Bronchial epithelial cell (primary cell): Measurements from ENCODE around the gene HNRNPA3. TPM values are rescaled to one million over a fixed set of nuclear protein-coding genes. Genes with fewer than 3 reads are reported as not detected.

Experiments
- DNase-seq: peaks from one replicate; pipeline ENCODE4 v3.0.0-alpha.2; 2010; ENCODE audit warnings: low read depth
- FAIRE-seq: peaks from 2 replicates; lab custom pipeline; 2011; peaks lifted over from hg19 to GRCh38; lab: Jason Lieb, UNC
- H3K27me3 ChIP-seq: 2 replicates; pipeline ENCODE4 v1.5.1; 2011; ENCODE audit warnings: low read length; ENCODE audit not compliant: control insufficient read depth, insufficient read depth
- H3K36me3 ChIP-seq: 2 replicates; pipeline ENCODE4 v1.5.1; 2011; ENCODE audit warnings: low read length; ENCODE audit not compliant: control insufficient read depth, insufficient read depth
- H3K4me3 ChIP-seq: 2 replicates; pipeline ENCODE4 v1.5.1; 2011; ENCODE audit warnings: mild to moderate bottlenecking, low read depth, low read length, control low read depth
- CTCF ChIP-seq: IDR thresholded peaks from 2 replicates; pipeline ENCODE4 v1.5.1; 2011; ENCODE audit warnings: mild to moderate bottlenecking, moderate library complexity, low read length, control low read depth, inconsistent platforms; ENCODE audit not compliant: insufficient read depth, severe bottlenecking
- total RNA-seq: library from RNA; depleted of rRNA; stranded (reverse); fragments of >200 nt; gene quantifications from 2 replicates; pipeline ENCODE4 v1.2.1, GENCODE V29; 2014

The HNRNPA3 gene
- total RNA-seq, 1 donor from 2014 or later: 30.5 TPM

GRCh38 chr2:177256695-177257094 is 44.1 kb downstream of the HNRNPA3 start:
- Histone ChIP-seq H3K4me3 (no peak overlapping the region), H3K36me3 (peaks cover 5% of the 10 kb centered on the region), H3K27me3 (no peaks in the 10 kb centered on the region)
- no peak for FAIRE-seq
- no peak for TF ChIP-seq CTCF
- no peak for DNase-seq

- DNase-seq (no peak), FAIRE-seq (no peak)
- Histone ChIP-seq H3K4me3 (no peak overlapping the region), H3K36me3 (peaks cover 5% of the 10 kb centered on the region), H3K27me3 (no peaks in the 10 kb centered on the region)
- no peak for TF ChIP-seq CTCF
Observed at GRCh38 chr2:177257471-177257870, 44.9 kb downstream of the HNRNPA3 start.

- Histone ChIP-seq H3K27me3 (no peaks in the 10 kb centered on the region), H3K4me3 (no peak overlapping the region), H3K36me3 (peaks cover 5% of the 10 kb centered on the region)
- FAIRE-seq: no peak
- no peak for TF ChIP-seq CTCF
- no peak for DNase-seq
Observed at GRCh38 chr2:177258059-177258458, 45.5 kb downstream of the HNRNPA3 start.

GRCh38 chr2:177260379-177260778 is 47.8 kb downstream of the HNRNPA3 start:
- no peak for FAIRE-seq
- peaks cover 4% of the 10 kb centered on the region for H3K36me3 ChIP-seq
- H3K4me3 ChIP-seq: peak overlapping the region; percentile 92

GRCh38 chr2:177261116-177262060 is 48.8 kb downstream of the HNRNPA3 start:
- no peak for TF ChIP-seq CTCF
- DNase-seq: no peak
- Histone ChIP-seq H3K27me3 (no peaks in the 10 kb centered on the region), H3K36me3 (peaks cover 4% of the 10 kb centered on the region), H3K4me3 (peak overlapping the region; percentile 92)
- no peak for FAIRE-seq

More at GRCh38 chr2:177260379-177260778, 47.8 kb downstream of the HNRNPA3 start:
- DNase-seq: no peak
- TF ChIP-seq CTCF: no peak
- no peaks in the 10 kb centered on the region for H3K27me3 ChIP-seq
